Trophoblast cell (in vitro differentiated cells and primary cell): Measurements from ENCODE around the gene CHI3L1.

Source experiments
- DNase-seq, 2 donors: peaks; one replicate each; pipeline ENCODE4 v3.0.0-alpha.2; 2016
- H2AFZ ChIP-seq: 2 replicates; pipeline ENCODE4 v1.6.1; 2013; ENCODE audit warnings: low read length, moderate library complexity, mild to moderate bottlenecking; ENCODE audit not compliant: insufficient read depth, poor library complexity
- H2AK5ac ChIP-seq: 2 replicates; pipeline ENCODE4 v1.6.1; 2013; ENCODE audit warnings: mild to moderate bottlenecking, low read length
- H2BK120ac ChIP-seq: 2 replicates; pipeline ENCODE4 v1.6.1; 2013; ENCODE audit warnings: low read length, mild to moderate bottlenecking, moderate library complexity; ENCODE audit not compliant: insufficient read depth, poor library complexity
- H2BK12ac ChIP-seq: 2 replicates; pipeline ENCODE4 v1.6.1; 2013; ENCODE audit warnings: mild to moderate bottlenecking, low read length, moderate library complexity
- H2BK5ac ChIP-seq: 2 replicates; pipeline ENCODE4 v1.6.1; 2013; ENCODE audit warnings: low read length, low read depth, moderate library complexity, mild to moderate bottlenecking; ENCODE audit not compliant: poor library complexity
- H3K14ac ChIP-seq: 2 replicates; pipeline ENCODE4 v1.6.1; 2013; ENCODE audit warnings: mild to moderate bottlenecking, low read length
- H3K18ac ChIP-seq: 2 replicates; pipeline ENCODE4 v1.6.1; 2013; ENCODE audit warnings: mild to moderate bottlenecking, low read length
- H3K23ac ChIP-seq: 2 replicates; pipeline ENCODE4 v1.6.1; 2013; ENCODE audit warnings: low read length
- H3K27ac ChIP-seq: 2 replicates; pipeline ENCODE4 v1.5.1; 2013; ENCODE audit warnings: low read depth, mild to moderate bottlenecking, inconsistent platforms, low read length, moderate library complexity
- H3K27me3 ChIP-seq: 2 replicates; pipeline ENCODE4 v1.6.1; 2013; ENCODE audit warnings: inconsistent platforms, mild to moderate bottlenecking, low read length, moderate library complexity; ENCODE audit not compliant: insufficient read depth
- H3K36me3 ChIP-seq, 2 experiments: 1 replicate in 1 of 2; 2 replicates in 1 of 2; pipeline ENCODE4 v1.6.1; 2013; ENCODE audit warnings: low read length in 2 of 2, mild to moderate bottlenecking in 2 of 2, moderate library complexity in 1 of 2; ENCODE audit not compliant: insufficient read depth in 2 of 2, control insufficient read depth in 1 of 2
- H3K4ac ChIP-seq: 2 replicates; pipeline ENCODE4 v1.6.1; 2013; ENCODE audit warnings: low read depth, mild to moderate bottlenecking, low read length, moderate library complexity
- H3K4me1 ChIP-seq, 2 experiments: 1 replicate in 1 of 2; 2 replicates in 1 of 2; pipeline ENCODE4 v1.6.1; 2013; ENCODE audit warnings: low read length in 2 of 2, mild to moderate bottlenecking in 2 of 2, moderate library complexity in 1 of 2; ENCODE audit not compliant: insufficient read depth in 2 of 2, control insufficient read depth in 1 of 2
- H3K4me2 ChIP-seq: 2 replicates; pipeline ENCODE4 v1.6.1; 2013; ENCODE audit warnings: inconsistent platforms, mild to moderate bottlenecking, low read length, moderate library complexity
- H3K4me3 ChIP-seq: 2 replicates; pipeline ENCODE4 v1.5.1; 2013; ENCODE audit warnings: mild to moderate bottlenecking, low read depth, low read length, inconsistent platforms
- H3K79me1 ChIP-seq: one replicate; pipeline ENCODE4 v1.6.1; 2013; ENCODE audit warnings: low read length
- H3K79me2 ChIP-seq: 2 replicates; pipeline ENCODE4 v1.6.1; 2013; ENCODE audit warnings: low read length, mild to moderate bottlenecking; ENCODE audit not compliant: control insufficient read depth, insufficient read depth, poor library complexity
- H3K9ac ChIP-seq: 2 replicates; pipeline ENCODE4 v1.6.1; 2013; ENCODE audit warnings: mild to moderate bottlenecking, low read length
- H3K9me3 ChIP-seq: 2 replicates; pipeline ENCODE4 v1.6.1; 2013; ENCODE audit warnings: low read depth, mild to moderate bottlenecking, control low read depth, inconsistent platforms, low read length; ENCODE audit not compliant: insufficient read depth
- H4K12ac ChIP-seq: 2 replicates; pipeline ENCODE4 v1.6.1; 2013; ENCODE audit warnings: low read depth, mild to moderate bottlenecking, low read length, moderate library complexity
- H4K8ac ChIP-seq: 2 replicates; pipeline ENCODE4 v1.6.1; 2013; ENCODE audit warnings: low read depth, mild to moderate bottlenecking, low read length, moderate library complexity
- H4K91ac ChIP-seq: one replicate; pipeline ENCODE4 v1.6.1; 2013; ENCODE audit warnings: low read depth, mild to moderate bottlenecking, low read length, moderate library complexity
- WGBS: extraction: QIAGEN DNeasy Blood & Tissue Kit; methylation state at CpG from one replicate; pipeline ENCODE4 v1.1.7; 2013; ENCODE audit warnings: missing lambda C conversion rate; ENCODE audit not compliant: insufficient read length, insufficient coverage; ENCODE audit errors: extremely low coverage; 5-methylcytosine and 5-hydroxymethylcytosine counted together

CHI3L1 gene

DNA sequence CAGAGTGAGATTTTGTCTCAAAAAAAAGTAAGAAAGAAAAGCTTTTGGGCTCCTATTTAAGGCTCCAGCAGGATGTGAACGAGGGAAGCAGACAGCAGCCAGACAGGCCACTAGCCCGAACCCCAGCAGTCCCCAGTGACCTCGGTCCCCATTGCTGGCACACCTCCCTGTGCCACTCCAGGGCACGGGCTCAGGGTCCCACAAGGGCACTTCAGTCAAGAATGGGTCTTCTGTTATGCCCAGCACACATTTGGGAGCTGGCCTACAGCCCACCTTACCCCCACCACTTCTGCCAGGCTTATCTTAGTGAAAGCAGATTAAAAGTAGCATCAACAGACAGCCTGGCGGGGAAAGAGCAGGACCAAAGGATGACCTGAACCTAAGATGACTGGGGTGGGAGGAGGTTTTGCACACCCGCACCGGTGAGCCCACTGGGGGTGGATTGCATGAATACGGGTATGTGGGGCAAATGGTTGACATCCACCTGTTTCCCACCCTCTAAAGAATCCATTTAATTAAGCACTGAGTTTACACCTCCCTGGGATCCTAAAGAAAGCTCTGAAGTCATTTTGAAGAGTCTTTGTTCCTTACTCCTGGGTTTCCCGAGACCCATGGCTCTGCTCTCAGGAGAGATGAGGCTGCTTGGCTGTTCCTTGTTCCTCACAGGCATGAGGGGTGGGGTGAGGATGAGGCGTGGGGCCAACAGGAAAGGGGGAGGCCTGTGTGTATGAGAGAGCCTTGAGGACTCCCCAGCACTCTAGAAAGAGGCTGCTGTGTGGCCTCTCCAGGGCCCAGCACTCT lies 4.7 kb downstream of the CHI3L1 start:
- H2BK12ac ChIP-seq = no peak overlapping the region
- no peaks in the 10 kb centered on the region for H3K36me3 ChIP-seq
- no peak overlapping the region for H3K14ac ChIP-seq
- WGBS = no CpG with 5 or more reads among the region's 10 CpGs
- H3K4me2 ChIP-seq = no peak overlapping the region
- H2AFZ ChIP-seq = no peak overlapping the region
- H3K18ac ChIP-seq = no peak overlapping the region
- no peak overlapping the region for H4K8ac ChIP-seq
- DNase-seq = no peak
- no peak overlapping the region for H2AK5ac ChIP-seq
- no peaks in the 10 kb centered on the region for H3K79me2 ChIP-seq
- H4K12ac ChIP-seq = no peak overlapping the region
- H3K27ac ChIP-seq = no peak overlapping the region
- H3K4me1 ChIP-seq = no peaks in the 10 kb centered on the region
- H3K23ac ChIP-seq = no peak overlapping the region
- no peak overlapping the region for H4K91ac ChIP-seq
- H3K79me1 ChIP-seq = no peaks in the 10 kb centered on the region
- no peak overlapping the region for H3K4ac ChIP-seq
- no peak overlapping the region for H2BK120ac ChIP-seq
- no peak overlapping the region for H3K4me3 ChIP-seq
- no peaks in the 10 kb centered on the region for H3K27me3 ChIP-seq
- no peaks in the 10 kb centered on the region for H3K9me3 ChIP-seq
- no peak overlapping the region for H2BK5ac ChIP-seq
- H3K9ac ChIP-seq = no peak overlapping the region

DNA sequence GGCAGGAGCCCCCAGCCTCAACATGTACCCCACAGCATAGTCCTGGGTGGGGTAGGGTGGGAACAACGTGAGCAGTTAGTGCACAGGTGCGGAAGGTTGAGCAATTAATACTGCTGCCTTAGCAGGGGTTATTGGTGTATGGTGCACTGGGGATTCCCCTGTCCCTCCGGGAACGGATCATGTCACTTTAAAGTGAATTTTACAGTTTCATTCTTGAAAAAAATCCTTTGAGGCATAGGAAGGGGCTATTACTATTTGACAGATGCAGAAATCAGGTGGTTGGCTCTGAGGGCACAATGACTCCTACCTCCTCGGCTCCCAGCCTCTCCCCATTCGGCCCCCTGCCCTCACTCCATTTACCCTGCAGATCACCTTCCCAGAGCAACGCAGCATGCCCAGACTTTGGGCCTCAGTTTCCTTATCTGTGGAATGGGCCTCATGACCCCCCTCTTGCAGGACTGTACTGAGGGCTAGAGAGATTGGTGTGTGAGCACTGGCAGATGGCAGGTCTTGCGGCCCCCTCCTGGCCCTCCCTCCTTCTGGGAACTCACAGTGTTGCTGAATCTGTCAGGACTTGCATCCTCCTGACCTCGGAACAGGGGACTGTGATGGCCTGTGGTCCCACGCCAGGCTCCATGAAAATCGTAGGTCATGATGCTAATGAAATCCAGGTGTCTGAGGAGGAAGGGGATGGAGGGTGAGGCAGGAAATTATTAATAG lies 5.7 kb downstream of the CHI3L1 start:
- no peaks in the 10 kb centered on the region for H3K9me3 ChIP-seq
- no peak overlapping the region for H2AFZ ChIP-seq
- H3K4me3 ChIP-seq = no peak overlapping the region
- H3K4me1 ChIP-seq = no peaks in the 10 kb centered on the region
- H3K27ac ChIP-seq = no peak overlapping the region
- H3K36me3 ChIP-seq = no peaks in the 10 kb centered on the region
- no peak overlapping the region for H3K9ac ChIP-seq
- no peak overlapping the region for H3K4me2 ChIP-seq
- H3K27me3 ChIP-seq = no peaks in the 10 kb centered on the region
- H2BK120ac ChIP-seq = no peak overlapping the region
- H4K91ac ChIP-seq = no peak overlapping the region
- no CpG with 5 or more reads among the region's 11 CpGs for WGBS
- no peak overlapping the region for H2BK5ac ChIP-seq
- no peaks in the 10 kb centered on the region for H3K79me1 ChIP-seq
- H4K8ac ChIP-seq = no peak overlapping the region
- no peak for DNase-seq
- no peak overlapping the region for H3K23ac ChIP-seq
- no peak overlapping the region for H2AK5ac ChIP-seq
- no peak overlapping the region for H3K18ac ChIP-seq
- no peak overlapping the region for H2BK12ac ChIP-seq
- H3K4ac ChIP-seq = no peak overlapping the region
- H3K14ac ChIP-seq = no peak overlapping the region
- no peaks in the 10 kb centered on the region for H3K79me2 ChIP-seq
- H4K12ac ChIP-seq = no peak overlapping the region

DNA sequence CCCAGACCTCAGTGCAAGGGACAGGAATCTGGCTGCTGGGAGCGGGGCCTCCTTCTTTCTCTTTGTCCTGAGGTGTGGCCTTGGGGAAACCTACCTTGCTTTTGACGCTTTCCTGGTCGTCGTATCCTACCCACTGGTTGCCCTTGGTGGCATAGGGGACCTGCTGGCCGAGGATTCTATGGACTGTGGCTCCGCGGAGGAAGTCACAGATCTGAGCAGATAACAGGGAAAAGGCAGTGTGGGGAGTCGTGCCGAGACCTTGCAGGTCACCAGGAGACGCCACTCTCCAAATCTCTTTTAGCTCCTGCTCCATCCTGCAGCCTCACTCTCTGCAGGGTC lies 6.9 kb downstream of the CHI3L1 start:
- no CpG with 5 or more reads among the region's 10 CpGs for WGBS
- Histone ChIP-seq H3K27ac (no peak overlapping the region), H3K27me3 (no peaks in the 10 kb centered on the region), H2AK5ac (no peak overlapping the region), H3K9ac (no peak overlapping the region), H3K4me3 (no peak overlapping the region), H2BK12ac (no peak overlapping the region), H2BK120ac (no peak overlapping the region), H3K4ac (no peak overlapping the region), H3K79me2 (no peaks in the 10 kb centered on the region), H4K12ac (no peak overlapping the region), H3K9me3 (no peaks in the 10 kb centered on the region), H2BK5ac (no peak overlapping the region), H4K8ac (no peak overlapping the region), H3K4me2 (no peak overlapping the region), H3K36me3 (no peaks in the 10 kb centered on the region), H3K18ac (no peak overlapping the region), H3K14ac (no peak overlapping the region), H3K23ac (no peak overlapping the region), H3K4me1 (no peaks in the 10 kb centered on the region), H2AFZ (no peak overlapping the region), H3K79me1 (no peaks in the 10 kb centered on the region), H4K91ac (no peak overlapping the region)
- DNase-seq = no peak

DNA sequence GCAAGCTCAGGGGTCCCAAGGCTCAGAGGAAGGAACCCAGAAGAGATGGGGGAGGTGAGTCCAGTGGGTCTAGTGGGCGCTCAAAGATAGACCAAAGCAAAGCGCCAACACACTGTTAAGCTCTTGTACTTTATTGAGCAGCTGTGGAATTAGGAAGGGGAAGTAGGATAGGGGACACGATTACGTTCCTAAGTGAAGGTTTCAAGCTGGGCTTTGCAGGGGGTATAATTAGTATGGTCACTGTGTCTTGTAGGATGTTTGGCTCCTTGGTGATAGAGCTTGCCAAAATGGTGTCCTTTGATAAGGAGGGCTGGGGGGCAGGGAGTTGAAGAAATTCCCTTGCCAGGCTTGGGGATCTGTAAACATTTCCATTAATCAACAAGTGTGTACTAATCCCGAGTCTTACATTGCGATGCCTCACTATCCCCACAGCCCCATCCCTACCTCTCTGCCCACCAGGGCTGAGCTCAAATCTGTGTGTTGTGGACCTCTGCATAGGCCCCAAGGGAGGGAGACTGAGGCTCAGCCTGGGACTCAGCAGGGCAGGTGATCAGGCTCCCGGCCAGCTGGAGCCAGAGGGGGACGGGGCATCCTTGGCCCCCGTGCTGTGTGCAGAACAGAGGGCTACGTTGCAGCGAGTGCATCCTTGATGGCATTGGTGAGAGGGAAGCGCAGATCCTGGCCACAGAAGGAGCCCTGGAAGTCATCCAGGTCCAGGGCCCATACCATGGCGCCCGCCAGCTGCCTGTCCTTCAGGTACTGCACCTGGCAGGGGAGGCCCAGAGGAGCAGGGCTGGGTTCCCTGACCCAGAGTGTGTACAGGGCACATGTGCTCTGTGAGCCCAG lies 7.5 kb downstream of the CHI3L1 start:
- H4K8ac ChIP-seq = no peak overlapping the region
- no peak overlapping the region for H2BK120ac ChIP-seq
- H2AK5ac ChIP-seq = no peak overlapping the region
- no peak overlapping the region for H3K4ac ChIP-seq
- no peak overlapping the region for H3K9ac ChIP-seq
- H3K18ac ChIP-seq = no peak overlapping the region
- H3K4me3 ChIP-seq = no peak overlapping the region
- no peaks in the 10 kb centered on the region for H3K79me2 ChIP-seq
- H3K9me3 ChIP-seq = no peaks in the 10 kb centered on the region
- no peak overlapping the region for H2BK5ac ChIP-seq
- H3K27me3 ChIP-seq = no peaks in the 10 kb centered on the region
- no peak overlapping the region for H4K91ac ChIP-seq
- no peak overlapping the region for H4K12ac ChIP-seq
- no peak overlapping the region for H3K14ac ChIP-seq
- no peak overlapping the region for H3K4me2 ChIP-seq
- H3K36me3 ChIP-seq = no peaks in the 10 kb centered on the region
- no peak overlapping the region for H2BK12ac ChIP-seq
- H3K4me1 ChIP-seq = no peaks in the 10 kb centered on the region
- no peak for DNase-seq
- no CpG with 5 or more reads among the region's 14 CpGs for WGBS
- no peak overlapping the region for H3K23ac ChIP-seq
- H3K27ac ChIP-seq = no peak overlapping the region
- H2AFZ ChIP-seq = no peak overlapping the region
- no peaks in the 10 kb centered on the region for H3K79me1 ChIP-seq
